Measurements from ENCODE around the gene JAML. TPM values are rescaled to one million over a fixed set of nuclear protein-coding genes. Genes with fewer than 3 reads are reported as not detected.
A peak's percentile ranks its signal among the peaks of the same experiment; 100 is the strongest.

JAML gene
- 1 to 10 TPM; 2.2 to 3.1 (median 2.6) TPM for total RNA-seq

GRCh38 chr11:118224511-118225188 lies at the start of gene JAML:
Gene JAML, minus strand, starts transcription at chr11:118225011. Its CDS starts 10,145 bp downstream, at chr11:118214866.
- Histone ChIP-seq H3K4me1 (no peaks in the 10 kb centered on the region), H3K9me3 (no peaks in the 10 kb centered on the region), H3K4me3 (replicated peaks in 1 of 3) (no peak within 1 kb of the TSS), H3K27me3 (no peaks in the 10 kb centered on the region), H3K27ac (no peak within 1 kb of the TSS), H3K36me3 (peaks cover 9% of the 10 kb centered on the region in 2 donors)
- TF ChIP-seq CTCF (IDR thresholded peaks at IDR 0.05) (no peak), POLR2A (IDR thresholded peaks at IDR 0.05) (no peak)
- intact Hi-C loops (cut with DNase I): no loop called here
- peak in 1 of 2 donors; percentile 10 for DNase-seq
- 64 to 74% methylated on average over 6 of the region's 6 CpGs for WGBS, 2 donors

GRCh38 chr11:118274186-118274585 lies 49.4 kb upstream of the JAML start:
- WGBS, 2 donors: 68 to 69% methylated on average over 2 of the region's 2 CpGs
- TF ChIP-seq POLR2A (IDR thresholded peaks at IDR 0.05): no peak
- TF ChIP-seq CTCF (IDR thresholded peaks at IDR 0.05): no peak

GRCh38 chr11:118272001-118272400 lies 47.2 kb upstream of the JAML start:
- Histone ChIP-seq H3K4me1 (peaks cover 0 to 15% of the 10 kb centered on the region in 2 donors), H3K27me3 (no peaks in the 10 kb centered on the region), H3K4me3 (replicated peaks in 1 of 3) (no peak overlapping the region), H3K9me3 (no peaks in the 10 kb centered on the region), H3K36me3 (no peaks in the 10 kb centered on the region), H3K27ac (no peak overlapping the region)
- 73 to 76% methylated on average over 2 of the region's 2 CpGs for WGBS, 2 donors
- intact Hi-C loops (cut with DNase I): no loop called here
- TF ChIP-seq CTCF (IDR thresholded peaks at IDR 0.05) (no peak), POLR2A (IDR thresholded peaks at IDR 0.05) (no peak)
- no peak for DNase-seq

More at GRCh38 chr11:118274186-118274585, 49.4 kb upstream of the JAML start:
- Histone ChIP-seq H3K27ac (no peak overlapping the region), H3K4me1 (peaks cover 0 to 16% of the 10 kb centered on the region in 2 donors), H3K9me3 (no peaks in the 10 kb centered on the region), H3K4me3 (replicated peaks in 1 of 3) (no peak overlapping the region), H3K36me3 (no peaks in the 10 kb centered on the region), H3K27me3 (no peaks in the 10 kb centered on the region)
- DNase-seq: no peak
- intact Hi-C loops (cut with DNase I): no loop called here

- 51 to 54% methylated on average over 4 of the region's 4 CpGs for WGBS, 2 donors
- Histone ChIP-seq H3K27me3 (no peaks in the 10 kb centered on the region), H3K4me1 (peaks cover 23 to 36% of the 10 kb centered on the region in 2 donors), H3K27ac (peak overlapping the region in 1 of 3 donors; percentile 92), H3K9me3 (no peaks in the 10 kb centered on the region), H3K36me3 (no peaks in the 10 kb centered on the region), H3K4me3 (replicated peaks in 1 of 3) (no peak overlapping the region)
- intact Hi-C loops (cut with DNase I): no loop called here
- no peak for DNase-seq
- TF ChIP-seq POLR2A (IDR thresholded peaks at IDR 0.05) (no peak), CTCF (IDR thresholded peaks at IDR 0.05) (no peak)
Observed at GRCh38 chr11:118267486-118267885, 42.7 kb upstream of the JAML start.

GRCh38 chr11:118265954-118266353 lies 41.1 kb upstream of the JAML start:
- Histone ChIP-seq H3K4me3 (replicated peaks in 1 of 3) (no peak overlapping the region), H3K4me1 (peaks cover 24 to 41% of the 10 kb centered on the region in 2 donors), H3K9me3 (no peaks in the 10 kb centered on the region), H3K27me3 (no peaks in the 10 kb centered on the region), H3K27ac (peak overlapping the region; percentile 72 to 92 (median 84)), H3K36me3 (no peaks in the 10 kb centered on the region)
- DNase-seq: peak; percentile 98 to 99
- WGBS, 2 donors: 17 to 24% methylated on average over 1 of the region's 1 CpG
- TF ChIP-seq POLR2A (IDR thresholded peaks at IDR 0.05): peak in 1 of 2 donors; percentile 62
- no peak for TF ChIP-seq CTCF (IDR thresholded peaks at IDR 0.05)
- intact Hi-C loops (cut with DNase I): no loop called here
